CD4-positive, alpha-beta T cell treated with Interleukin-15 for 4 hours (primary cell): ENCODE measurements around the gene TMEM14B.
A peak's percentile ranks its signal among the peaks of the same experiment; 100 is the strongest.
"Not testable (repeated sequence)": the region's sequence is repeated elsewhere in the genome, so short reads cannot be mapped to it uniquely, and the experiment has no call there.

Source experiments
- DNase-seq: peaks from one replicate; pipeline ENCODE4 v3.0.0-alpha.2; 2020; ENCODE audit warnings: low spot score

The TMEM14B gene

DNA sequence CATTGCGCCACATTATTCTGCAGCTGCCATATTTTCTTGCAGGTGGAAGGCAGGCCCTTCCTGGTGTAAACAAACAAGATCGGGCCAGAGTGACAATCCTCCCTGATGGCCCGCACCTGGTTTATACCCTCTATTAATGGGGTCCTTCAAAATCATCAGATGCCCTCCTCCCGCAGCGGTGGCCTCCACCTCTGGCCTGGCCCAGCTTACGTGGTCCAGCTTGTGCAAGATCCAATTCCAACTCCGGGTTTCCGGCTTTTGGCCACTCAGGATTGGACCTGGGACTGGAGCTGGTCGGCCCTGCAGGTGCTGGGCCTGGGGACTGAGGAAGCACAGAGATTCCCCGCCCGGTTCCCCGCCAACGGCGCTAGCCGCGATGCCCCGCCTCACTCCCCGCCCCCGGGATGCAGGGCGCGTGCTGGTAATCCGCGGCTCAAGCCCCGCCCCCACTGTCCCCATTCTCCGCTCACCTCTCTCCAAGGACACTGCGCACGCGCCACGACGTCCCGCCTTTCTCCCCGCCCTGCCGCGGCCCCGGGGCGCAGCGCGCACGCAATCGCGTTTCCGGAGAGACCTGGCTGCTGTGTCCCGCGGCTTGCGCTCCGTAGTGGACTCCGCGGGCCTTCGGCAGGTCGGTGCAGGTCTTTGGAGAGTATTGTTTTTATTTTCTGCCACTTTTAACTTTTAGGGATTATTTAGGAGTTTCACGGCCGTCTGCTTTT is at the start of gene TMEM14B:
Gene TMEM14B, plus strand, starts transcription at position 555 of the 722 bp plus-strand sequence. CDS start 1,441 bp downstream, outside the sequence.
- DNase-seq: peak; percentile 98

GRCh38 chr6:10713962-10714361 is 33.6 kb upstream of the TMEM14B start:
- no peak for DNase-seq

DNA sequence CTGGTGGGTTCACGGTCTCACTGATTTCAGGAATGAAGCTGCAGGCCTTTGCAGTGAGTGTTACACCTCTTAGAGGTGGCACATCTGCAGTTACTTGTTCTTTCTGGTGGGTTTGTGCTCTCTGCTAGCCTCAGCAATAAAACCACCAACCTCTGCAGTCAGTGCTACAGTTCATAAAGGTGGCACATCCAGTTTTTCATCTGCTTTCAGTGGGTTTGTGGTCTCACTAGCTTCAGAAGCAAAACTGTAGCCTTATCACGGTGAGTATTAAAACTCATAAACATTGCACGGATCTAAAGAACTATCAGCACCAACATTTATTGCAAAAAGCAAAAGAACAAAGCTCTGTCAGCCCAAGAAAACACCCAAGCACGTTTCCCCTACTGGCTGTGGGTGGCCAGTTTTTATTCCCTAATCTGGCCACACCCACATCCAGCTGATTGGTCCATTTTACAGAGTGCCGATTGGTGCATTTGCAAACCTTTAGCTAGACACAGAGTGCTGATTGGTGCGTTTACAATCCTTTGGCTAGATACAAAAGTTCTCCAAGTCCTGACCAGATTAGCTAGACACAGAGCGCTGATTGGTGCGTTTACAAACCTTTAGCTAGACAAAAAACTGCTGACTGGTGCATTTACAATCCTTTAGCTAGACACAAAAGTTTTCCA is 28.2 kb upstream of the TMEM14B start:
- peak; percentile 34 for DNase-seq

DNA sequence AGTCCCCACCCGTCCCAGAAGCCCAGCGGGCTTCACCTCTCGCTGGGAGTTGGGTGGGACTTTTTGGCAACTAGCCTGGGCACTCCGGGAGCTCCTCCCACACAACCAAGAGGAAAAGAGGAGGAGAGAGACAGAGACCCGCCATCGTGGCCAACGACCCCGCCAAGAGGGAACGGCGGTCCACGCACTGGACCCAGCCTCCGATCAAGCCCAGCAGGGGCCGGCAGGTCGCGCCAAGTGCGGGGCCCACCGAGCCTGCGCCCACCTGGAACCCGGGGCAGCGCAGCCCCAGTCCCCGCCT is 27.7 kb upstream of the TMEM14B start:
- no peak for DNase-seq

DNA sequence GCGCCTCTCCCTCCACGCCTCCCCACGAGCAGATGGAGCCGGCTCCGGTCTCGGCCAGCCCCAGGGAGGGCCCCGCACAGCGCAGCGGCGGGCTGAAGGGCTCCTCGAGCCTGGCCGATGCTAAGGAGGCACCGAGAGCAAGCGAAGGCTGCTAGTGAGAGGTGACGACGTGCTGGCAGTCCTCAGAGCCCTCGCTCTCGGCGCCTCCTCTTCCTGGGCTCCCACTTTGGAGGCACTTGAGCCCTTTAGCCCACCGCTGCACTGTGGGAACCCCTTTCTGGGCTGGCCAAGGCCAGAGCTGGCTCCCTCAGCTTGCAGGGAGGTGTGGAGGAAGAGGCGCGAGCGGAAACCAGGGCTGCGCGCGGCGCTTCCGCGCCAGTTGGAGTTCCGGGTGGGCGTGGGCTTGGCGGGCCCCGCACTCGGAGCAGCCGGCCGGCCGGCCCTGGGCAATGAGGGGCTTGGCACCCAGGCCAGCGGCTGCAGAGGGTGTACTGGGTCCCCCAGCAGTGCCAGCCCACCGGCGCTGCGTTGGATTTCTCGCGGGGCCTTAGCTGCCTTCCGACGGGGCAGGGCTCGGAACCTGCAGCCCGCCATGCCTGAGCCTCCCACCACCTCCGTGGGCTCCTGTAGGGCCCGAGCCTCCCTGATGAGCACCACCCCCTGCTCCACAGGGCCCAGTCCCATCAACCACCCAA is 27.2 kb upstream of the TMEM14B start:
- DNase-seq: peak; percentile 53

GRCh38 chr6:10720960-10721849 is 26.4 kb upstream of the TMEM14B start:
- DNase-seq: peak; percentile 14

GRCh38 chr6:10721850-10722569 is 25.6 kb upstream of the TMEM14B start:
- DNase-seq: no peak

DNA sequence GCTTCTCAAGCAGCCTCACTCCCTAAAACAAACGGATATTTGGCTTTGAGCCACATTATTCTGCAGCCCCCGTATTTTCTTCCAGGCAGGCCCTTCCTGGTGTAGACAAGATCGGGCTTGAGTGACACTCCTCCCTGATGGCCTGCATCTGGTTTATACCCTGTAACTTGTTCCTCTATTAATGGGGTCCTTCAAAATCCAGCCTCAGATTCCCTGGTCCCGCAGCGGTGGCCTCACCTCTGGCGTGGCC is 25.1 kb upstream of the TMEM14B start:
- no peak for DNase-seq

- DNase-seq: peak; percentile 80
These were observed 24.6 kb upstream of the TMEM14B start, which contains the start of gene TMEM14C for GRCh38 chr6:10722820-10723566. TMEM14C (plus strand) TSS chr6:10723070; CDS start chr6:10724614, 1,544 bp downstream.

DNA sequence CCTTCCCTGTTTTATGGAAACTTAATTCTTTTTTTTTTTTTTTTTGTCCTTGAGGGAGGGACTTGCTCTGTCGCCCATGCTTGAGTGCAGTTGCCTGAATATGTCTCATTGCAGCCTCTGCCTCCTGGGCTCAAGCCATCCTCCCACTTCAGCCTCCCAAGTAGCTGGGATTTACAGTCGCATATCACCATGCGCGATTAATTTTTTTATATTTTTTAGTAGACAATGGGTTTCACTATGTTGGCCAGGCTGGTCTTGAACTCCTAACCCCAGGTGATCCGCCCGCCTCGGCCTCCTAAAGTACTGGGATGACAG is 24.1 kb upstream of the TMEM14B start:
- DNase-seq: no peak

DNA sequence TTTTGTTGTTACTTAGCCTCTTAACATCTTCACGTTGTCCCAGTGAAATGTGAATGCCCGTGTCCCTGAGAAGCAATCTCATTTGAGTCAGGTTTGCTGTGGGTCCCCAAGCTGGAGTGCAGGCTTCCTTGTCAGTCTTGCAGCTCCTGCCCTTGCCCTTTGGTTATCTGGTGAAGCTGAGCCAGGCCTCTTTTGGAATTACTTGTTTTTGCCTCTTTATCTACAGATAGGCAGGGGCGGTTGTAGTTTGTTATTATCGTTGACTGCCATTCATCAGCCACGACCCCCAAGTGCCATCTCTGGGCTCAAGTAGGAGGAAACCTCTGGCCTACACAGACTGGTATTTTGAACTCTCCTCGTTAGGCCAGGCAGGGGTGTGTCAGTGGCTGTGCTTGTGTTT is 22.6 kb upstream of the TMEM14B start:
- no peak for DNase-seq

- DNase-seq: no peak
These were observed 21.9 kb upstream of the TMEM14B start for GRCh38 chr6:10725716-10726115.

GRCh38 chr6:10730254-10730653 is 17.4 kb upstream of the TMEM14B start:
- DNase-seq: no peak

DNA sequence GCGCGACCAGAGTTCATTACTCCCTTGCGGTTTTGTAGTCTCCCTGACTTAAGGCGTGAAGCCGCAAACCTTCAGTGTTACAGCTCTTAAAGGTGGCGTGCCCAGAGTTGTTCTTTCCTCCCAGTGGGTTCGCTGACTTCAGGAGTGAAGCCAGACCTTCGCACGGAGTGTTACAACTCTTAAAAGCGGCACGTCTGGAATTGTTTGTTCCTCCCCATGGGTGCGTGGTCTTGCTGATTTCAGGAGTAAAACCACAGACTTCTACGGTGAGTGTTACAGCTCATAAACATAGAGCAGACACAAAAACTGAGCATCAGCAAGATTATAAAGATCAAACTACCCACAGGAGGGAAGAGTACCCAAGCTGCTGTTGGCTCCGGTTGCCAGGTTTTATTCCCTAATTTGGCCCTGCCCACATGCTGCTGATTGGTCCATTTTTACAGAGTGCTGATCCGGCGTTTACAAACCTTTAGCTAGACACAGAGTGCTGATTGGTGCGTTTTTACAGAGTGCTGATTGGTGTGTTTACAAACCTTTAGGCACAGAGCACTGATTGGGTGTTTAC is 14.4 kb upstream of the TMEM14B start:
- peak; percentile 34 for DNase-seq

DNA sequence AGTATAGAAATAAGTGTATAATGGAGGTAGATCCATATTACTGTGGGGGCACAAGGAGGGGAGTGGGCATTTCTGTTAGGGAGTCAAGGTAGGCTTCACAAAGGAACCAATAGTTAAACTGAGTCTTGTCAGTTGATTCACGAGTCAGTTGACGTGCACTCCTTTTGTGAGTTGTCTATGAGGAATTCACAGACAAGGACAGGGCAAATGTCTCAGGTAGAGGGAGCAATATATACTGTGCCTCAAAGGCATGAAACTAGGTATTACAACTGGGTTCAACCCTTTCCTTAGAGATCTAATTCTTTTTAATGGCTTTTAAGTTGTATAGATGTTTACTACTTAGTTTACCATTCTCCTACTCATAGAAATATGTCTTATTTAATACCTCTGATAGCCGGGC is 13.7 kb upstream of the TMEM14B start:
- no peak for DNase-seq

DNA sequence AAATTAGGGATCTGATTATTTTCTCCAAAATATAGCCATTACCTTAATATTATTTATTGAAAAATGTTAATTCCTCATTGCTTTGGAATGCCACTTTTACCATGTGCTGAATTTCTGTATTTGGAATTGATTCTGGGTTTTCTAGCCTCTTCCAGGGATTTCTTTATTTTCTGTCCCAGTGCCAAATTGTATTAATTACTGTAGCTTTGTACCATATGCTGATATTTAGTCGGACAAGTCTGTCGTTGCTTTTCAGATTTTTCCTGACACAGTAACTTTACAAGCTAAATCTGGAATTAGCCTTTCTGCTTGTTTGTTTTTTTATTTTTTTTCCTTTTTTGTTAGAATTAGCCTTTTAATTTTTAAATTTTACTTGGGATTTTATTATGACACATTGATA is 10.9 kb upstream of the TMEM14B start:
- DNase-seq: no peak

- DNase-seq: no peak
These were observed 7.5 kb upstream of the TMEM14B start for GRCh38 chr6:10740061-10740460.

GRCh38 chr6:10741643-10742042 is 6.0 kb upstream of the TMEM14B start:
- DNase-seq: not testable (repeated sequence)

DNA sequence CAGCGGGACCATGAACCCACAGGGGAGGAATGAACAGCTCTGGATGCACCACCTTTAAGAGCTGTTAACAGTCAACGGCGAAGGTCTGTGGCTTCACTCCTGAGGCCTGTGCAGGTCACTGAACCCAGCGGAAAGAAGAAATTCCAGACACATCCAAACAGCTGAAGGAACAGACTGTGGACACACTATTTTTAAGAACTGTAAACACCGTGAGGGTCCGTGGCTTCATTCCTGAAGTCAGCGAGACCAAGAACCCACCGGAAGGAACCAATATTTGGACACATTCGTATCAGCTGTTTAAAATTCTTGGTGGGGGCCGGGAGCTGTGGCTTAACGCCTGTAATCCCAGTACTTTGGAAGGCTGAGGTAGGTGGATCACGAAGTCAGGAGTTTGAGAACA is 5.4 kb upstream of the TMEM14B start:
- no peak for DNase-seq

GRCh38 chr6:10743515-10743914 is 4.1 kb upstream of the TMEM14B start:
- DNase-seq: no peak

DNA sequence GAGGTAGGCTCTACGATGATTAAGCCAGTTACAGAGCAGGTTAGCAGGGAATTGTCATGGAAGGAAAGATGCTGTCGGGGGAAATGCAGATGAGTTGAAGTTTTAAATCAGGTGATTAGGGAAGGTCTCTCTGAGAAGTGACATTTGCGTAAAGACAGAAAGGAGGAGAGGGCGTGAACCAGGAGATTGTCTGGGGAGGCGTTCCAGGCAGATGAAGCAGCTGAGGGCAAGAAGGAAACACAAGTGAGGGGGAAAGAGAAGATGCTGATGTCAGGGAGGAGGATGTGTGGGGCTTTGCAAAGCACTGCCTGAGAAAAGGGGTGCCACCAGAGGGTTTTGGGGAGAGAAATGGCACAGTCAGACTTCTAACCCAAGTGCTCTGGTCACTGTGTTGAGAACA is 2.5 kb upstream of the TMEM14B start:
- no peak for DNase-seq
